ENCODE results near the gene CD180.

DNA sequence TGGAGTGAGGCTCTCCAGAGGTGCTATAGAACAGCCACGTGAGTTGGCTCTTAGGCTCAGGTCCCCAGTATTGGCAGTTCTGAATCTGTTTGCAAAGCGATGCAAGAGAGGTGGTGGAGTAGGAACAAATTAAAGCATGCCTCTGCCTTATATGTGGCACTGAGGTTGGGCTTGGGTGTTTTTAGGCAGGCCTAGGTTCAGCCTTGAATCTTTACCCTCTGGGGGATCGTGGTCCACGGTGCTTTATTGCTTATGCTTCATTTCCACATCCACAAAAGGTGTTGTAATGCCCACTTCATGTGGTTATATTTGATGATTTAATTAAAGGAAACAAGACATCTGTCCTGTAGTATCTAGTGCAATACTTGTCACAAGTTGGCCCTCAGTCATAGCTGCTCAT is 56.2 kb downstream of the CD180 start:
- TF ChIP-seq, protein P1, sequence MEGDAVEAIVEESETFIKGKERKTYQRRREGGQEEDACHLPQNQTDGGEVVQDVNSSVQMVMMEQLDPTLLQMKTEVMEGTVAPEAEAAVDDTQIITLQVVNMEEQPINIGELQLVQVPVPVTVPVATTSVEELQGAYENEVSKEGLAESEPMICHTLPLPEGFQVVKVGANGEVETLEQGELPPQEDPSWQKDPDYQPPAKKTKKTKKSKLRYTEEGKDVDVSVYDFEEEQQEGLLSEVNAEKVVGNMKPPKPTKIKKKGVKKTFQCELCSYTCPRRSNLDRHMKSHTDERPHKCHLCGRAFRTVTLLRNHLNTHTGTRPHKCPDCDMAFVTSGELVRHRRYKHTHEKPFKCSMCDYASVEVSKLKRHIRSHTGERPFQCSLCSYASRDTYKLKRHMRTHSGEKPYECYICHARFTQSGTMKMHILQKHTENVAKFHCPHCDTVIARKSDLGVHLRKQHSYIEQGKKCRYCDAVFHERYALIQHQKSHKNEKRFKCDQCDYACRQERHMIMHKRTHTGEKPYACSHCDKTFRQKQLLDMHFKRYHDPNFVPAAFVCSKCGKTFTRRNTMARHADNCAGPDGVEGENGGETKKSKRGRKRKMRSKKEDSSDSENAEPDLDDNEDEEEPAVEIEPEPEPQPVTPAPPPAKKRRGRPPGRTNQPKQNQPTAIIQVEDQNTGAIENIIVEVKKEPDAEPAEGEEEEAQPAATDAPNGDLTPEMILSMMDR (IDR thresholded peaks at IDR 0.05) = no peak
- TF ChIP-seq POLR2A (IDR thresholded peaks at IDR 0.05) = no peak
